Osteocyte (in vitro differentiated cells): Measurements from ENCODE around the gene P2RX6. TPM values are rescaled to one million over a fixed set of nuclear protein-coding genes. Genes with fewer than 3 reads are reported as not detected.

Source experiments
- DNase-seq: peaks from one replicate; pipeline ENCODE4 v3.0.0; 2021; ENCODE audit warnings: mixed read lengths; ENCODE audit not compliant: unreplicated experiment; ENCODE audit errors: extremely low spot score
- H3K27ac Mint-ChIP-seq: one replicate; pipeline ENCODE4 v1.8.0; 2021; ENCODE audit warnings: mild to moderate bottlenecking, mixed read lengths; ENCODE audit not compliant: unreplicated experiment
- H3K27me3 Mint-ChIP-seq: one replicate; pipeline ENCODE4 v1.8.0; 2021; ENCODE audit warnings: mixed read lengths; ENCODE audit not compliant: unreplicated experiment
- H3K36me3 Mint-ChIP-seq: one replicate; pipeline ENCODE4 v1.8.0; 2021; ENCODE audit warnings: mixed read lengths; ENCODE audit not compliant: unreplicated experiment
- H3K4me1 Mint-ChIP-seq: one replicate; pipeline ENCODE4 v1.8.0; 2021; ENCODE audit warnings: mixed read lengths; ENCODE audit not compliant: unreplicated experiment
- H3K4me3 Mint-ChIP-seq: one replicate; pipeline ENCODE4 v1.8.0; 2021; ENCODE audit warnings: mild to moderate bottlenecking, moderate library complexity, mixed read lengths; ENCODE audit not compliant: unreplicated experiment
- H3K9me3 Mint-ChIP-seq: one replicate; pipeline ENCODE4 v1.8.0; 2021; ENCODE audit warnings: mixed read lengths; ENCODE audit not compliant: unreplicated experiment
- total RNA-seq: library from RNA; stranded (reverse); gene quantifications from 2 replicates; pipeline ENCODE4 v1.2.1, GENCODE V29; 2021
- TF ChIP-seq, protein P1 (sequence below): fragments of 200-600 bp; sonication (generic); IDR thresholded peaks from 2 replicates; pipeline ENCODE4 v1.5.0; 2021; ENCODE audit warnings: antibody characterized with exemption, mild to moderate bottlenecking, moderate library complexity

Gene P2RX6
- total RNA-seq, 1 donor from 2014 or later, result 3.5 TPM

DNA sequence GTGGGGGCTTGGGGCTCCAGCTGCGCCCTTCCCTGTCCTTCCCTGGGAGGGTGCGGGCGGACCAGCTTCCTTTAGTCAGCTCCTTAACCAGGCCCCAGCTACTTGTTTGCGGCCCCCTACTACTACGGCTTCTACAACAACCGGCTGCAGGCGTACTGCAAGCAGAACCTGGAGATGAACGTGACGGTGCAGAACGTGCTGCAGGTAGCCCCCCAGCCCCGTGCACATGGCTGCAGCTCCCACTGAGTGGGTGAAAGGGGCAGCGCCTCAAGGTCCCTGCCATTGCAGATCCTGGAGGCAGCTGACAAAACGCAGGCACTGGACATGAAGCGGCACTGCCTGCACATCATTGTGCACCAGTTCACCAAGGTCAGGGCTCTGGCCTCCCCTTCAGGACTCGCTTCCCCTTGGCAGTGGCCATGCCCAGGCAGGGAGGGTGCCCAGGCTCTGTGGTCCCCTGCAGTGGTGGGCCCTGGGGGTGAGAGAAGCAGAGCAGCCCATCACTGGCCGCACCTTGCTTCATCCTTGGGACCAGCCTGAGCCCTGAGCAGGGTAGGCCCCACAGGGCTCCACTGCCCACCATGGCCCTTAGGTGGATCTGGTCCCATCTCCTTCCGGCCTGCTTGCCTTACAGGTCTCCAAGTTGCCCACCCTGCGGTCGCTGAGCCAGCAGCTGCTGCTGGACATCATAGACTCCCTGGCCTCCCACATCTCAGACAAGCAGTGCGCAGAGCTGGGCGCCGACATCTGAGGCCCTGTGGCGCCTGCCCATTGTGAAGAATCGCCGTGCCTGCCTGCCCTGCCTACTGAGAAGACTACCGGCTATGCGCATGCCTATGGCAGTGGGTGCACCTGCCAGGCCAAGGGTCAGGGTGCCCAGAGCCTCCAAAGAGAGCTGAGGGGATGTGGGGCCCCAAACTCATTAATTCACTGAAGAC lies 18.1 kb upstream of the P2RX6 start:
- H3K27me3 Mint-ChIP-seq, result no peaks in the 10 kb centered on the region
- H3K36me3 Mint-ChIP-seq, result peaks cover 11% of the 10 kb centered on the region
- peaks cover 12% of the 10 kb centered on the region for H3K4me1 Mint-ChIP-seq
- no peak overlapping the region for H3K4me3 Mint-ChIP-seq
- H3K27ac Mint-ChIP-seq, result no peak overlapping the region
- no peak for DNase-seq
- no peaks in the 10 kb centered on the region for H3K9me3 Mint-ChIP-seq
- TF ChIP-seq, protein P1, sequence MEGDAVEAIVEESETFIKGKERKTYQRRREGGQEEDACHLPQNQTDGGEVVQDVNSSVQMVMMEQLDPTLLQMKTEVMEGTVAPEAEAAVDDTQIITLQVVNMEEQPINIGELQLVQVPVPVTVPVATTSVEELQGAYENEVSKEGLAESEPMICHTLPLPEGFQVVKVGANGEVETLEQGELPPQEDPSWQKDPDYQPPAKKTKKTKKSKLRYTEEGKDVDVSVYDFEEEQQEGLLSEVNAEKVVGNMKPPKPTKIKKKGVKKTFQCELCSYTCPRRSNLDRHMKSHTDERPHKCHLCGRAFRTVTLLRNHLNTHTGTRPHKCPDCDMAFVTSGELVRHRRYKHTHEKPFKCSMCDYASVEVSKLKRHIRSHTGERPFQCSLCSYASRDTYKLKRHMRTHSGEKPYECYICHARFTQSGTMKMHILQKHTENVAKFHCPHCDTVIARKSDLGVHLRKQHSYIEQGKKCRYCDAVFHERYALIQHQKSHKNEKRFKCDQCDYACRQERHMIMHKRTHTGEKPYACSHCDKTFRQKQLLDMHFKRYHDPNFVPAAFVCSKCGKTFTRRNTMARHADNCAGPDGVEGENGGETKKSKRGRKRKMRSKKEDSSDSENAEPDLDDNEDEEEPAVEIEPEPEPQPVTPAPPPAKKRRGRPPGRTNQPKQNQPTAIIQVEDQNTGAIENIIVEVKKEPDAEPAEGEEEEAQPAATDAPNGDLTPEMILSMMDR, result no peak

DNA sequence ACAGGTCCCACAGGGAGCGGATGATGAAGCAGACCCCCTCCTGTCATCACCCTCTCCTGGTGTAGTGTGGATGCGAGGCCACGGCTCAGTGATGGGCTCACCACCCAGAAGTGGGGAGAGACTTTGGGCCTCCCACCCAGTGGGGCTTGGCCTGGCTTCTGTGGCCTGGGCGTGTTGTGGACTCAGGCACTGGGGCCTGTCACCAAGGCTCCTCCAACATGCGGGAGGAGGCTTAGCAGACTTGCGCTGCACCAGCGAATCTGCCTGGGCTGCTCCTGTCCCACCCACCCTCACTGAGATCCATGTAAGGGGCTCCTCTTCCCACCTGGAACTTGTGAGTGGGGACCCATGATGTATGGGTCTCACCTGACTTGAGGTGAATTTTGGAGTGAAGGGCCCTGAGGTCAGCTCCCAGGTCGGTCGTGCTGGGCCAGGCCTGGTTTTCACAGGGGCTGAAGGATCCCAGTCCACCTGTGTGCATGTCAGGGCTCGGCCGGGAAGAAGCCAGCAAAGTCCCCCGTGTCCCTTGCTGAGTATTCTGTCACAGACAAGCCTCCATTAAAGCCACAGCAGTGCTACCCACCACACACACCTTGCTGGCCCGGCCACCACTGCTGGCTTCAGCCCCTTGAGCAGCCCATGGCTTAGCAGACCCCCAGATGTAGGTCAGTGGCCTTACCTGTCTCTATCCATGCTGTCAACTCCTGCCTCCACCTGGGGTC lies 17.3 kb upstream of the P2RX6 start:
- TF ChIP-seq, protein P1, result no peak
- Mint-ChIP-seq H3K9me3 (no peaks in the 10 kb centered on the region), H3K27ac (no peak overlapping the region), H3K27me3 (no peaks in the 10 kb centered on the region), H3K4me1 (peaks cover 17% of the 10 kb centered on the region), H3K4me3 (no peak overlapping the region), H3K36me3 (peaks cover 8% of the 10 kb centered on the region)
- DNase-seq, result no peak

DNA sequence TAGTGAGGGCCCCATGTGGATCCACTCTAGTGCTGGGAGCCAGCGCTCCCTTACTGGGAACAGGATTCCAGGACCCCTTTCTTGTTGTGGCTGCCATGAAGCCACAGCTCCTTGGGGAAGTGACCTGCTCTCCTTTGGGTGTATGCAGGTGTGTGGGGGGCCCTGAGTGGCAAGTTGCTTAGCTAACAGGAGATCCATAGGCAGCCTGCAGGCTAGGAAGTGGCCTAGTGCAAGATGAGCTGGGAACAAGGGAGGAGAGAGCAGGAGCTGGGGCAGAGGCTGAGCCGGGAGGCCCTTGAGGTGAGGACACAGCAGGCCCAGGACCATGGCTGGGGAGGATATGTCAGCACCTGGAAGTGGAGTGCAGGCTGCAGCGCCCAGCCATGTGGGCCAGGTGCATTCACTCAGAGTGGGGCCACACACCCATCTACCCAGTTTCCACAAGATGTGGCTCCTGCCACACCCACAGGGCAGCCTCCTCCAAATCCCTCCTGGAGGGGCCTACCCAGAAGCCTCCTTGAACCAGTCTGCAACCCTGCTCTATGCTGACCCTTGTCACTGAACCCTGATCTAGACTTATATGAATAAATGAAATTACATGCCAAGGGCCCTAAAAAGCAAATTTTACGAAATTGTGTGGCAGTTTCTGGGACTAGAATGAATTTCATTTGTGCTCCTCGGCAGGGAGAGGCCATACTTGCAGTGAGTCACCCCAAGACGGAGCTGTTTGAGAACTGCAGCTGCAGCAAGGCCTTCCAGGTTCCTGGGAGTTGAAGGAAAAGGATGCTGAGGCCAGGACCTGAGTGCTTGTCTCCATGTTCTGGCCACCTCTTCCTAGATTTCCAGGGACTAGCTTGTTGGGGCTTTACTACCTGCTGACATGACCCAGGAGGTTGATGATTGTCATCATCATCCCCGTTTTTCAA lies 16.3 kb upstream of the P2RX6 start:
- DNase-seq, result no peak
- no peaks in the 10 kb centered on the region for H3K27me3 Mint-ChIP-seq
- H3K4me3 Mint-ChIP-seq, result no peak overlapping the region
- TF ChIP-seq, protein P1, result no peak
- H3K27ac Mint-ChIP-seq, result peak overlapping the region; percentile 14
- peaks cover 8% of the 10 kb centered on the region for H3K36me3 Mint-ChIP-seq
- H3K4me1 Mint-ChIP-seq, result peaks cover 26% of the 10 kb centered on the region
- no peaks in the 10 kb centered on the region for H3K9me3 Mint-ChIP-seq

- peaks cover 28% of the 10 kb centered on the region for H3K4me1 Mint-ChIP-seq
- TF ChIP-seq, protein P1, result no peak
- H3K27me3 Mint-ChIP-seq, result no peaks in the 10 kb centered on the region
- H3K36me3 Mint-ChIP-seq, result peaks cover 8% of the 10 kb centered on the region
- no peak for DNase-seq
- H3K9me3 Mint-ChIP-seq, result no peaks in the 10 kb centered on the region
- no peak overlapping the region for H3K27ac Mint-ChIP-seq
- H3K4me3 Mint-ChIP-seq, result peak overlapping the region; percentile 95
These were observed 15.4 kb upstream of the P2RX6 start for GRCh38 chr22:20999350-21000206.
